WERI-Rb-1 (cell line): ENCODE measurements around the gene PLEKHH2.

Experiments used
- DNase-seq: peaks from one replicate; pipeline ENCODE4 v3.0.0-alpha.2; 2020
- H3K27ac ChIP-seq: fragments of 250-450 bp; sonication (Bioruptor Pico); 2 replicates; pipeline ENCODE4 v1.5.1; 2020; ENCODE audit warnings: mild to moderate bottlenecking, moderate library complexity
- H3K27me3 ChIP-seq: fragments of 250-450 bp; sonication (Bioruptor Pico); 2 replicates; pipeline ENCODE4 v1.5.1; 2021; ENCODE audit warnings: mild to moderate bottlenecking, low read depth, moderate library complexity; ENCODE audit not compliant: insufficient read depth, severe bottlenecking
- H3K36me3 ChIP-seq: fragments of 250-450 bp; sonication (Bioruptor Pico); 2 replicates; pipeline ENCODE4 v1.5.1; 2020; ENCODE audit warnings: mild to moderate bottlenecking, moderate library complexity
- H3K4me3 ChIP-seq: 2 replicates; pipeline ENCODE4 v1.5.1; 2011; ENCODE audit warnings: low read depth, mild to moderate bottlenecking, control low read depth, low read length
- H3K9me3 ChIP-seq: fragments of 250-450 bp; sonication (Bioruptor Pico); 2 replicates; pipeline ENCODE4 v1.5.1; 2021; ENCODE audit warnings: mild to moderate bottlenecking, moderate library complexity; ENCODE audit not compliant: severe bottlenecking
- TF ChIP-seq, protein P1 (sequence below): IDR thresholded peaks from 2 replicates; pipeline ENCODE4 v1.5.1; 2011; ENCODE audit warnings: low read depth, mild to moderate bottlenecking, control low read depth, inconsistent platforms, low read length

The PLEKHH2 gene

DNA sequence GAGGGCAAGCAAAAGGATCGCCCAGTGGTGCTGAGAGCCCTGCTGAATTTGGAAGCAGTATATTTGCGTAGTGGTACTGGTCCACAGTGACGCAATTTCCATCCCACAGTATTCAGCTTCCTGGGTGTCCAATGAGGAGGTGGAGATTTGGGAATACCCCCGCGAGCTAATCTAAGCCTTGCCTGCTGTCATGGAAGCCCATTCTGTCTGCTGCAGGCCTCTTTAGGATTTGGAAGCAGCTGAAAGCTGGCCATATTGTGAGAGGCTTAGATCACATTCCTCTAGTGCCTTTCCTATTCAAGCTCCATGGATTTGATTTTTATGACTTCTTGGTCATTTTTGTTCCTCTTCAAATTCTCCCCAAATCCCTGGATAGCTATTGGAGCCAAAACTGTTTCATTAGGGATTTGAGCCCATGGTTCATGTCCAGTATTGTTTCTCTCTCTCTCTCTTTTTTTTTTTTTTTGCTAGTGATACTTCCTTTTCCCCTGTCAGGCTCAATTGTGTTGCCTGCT, 114.5 kb downstream of the PLEKHH2 start:
- no peaks in the 10 kb centered on the region for H3K9me3 ChIP-seq
- H3K36me3 ChIP-seq = no peaks in the 10 kb centered on the region
- H3K27ac ChIP-seq = no peak overlapping the region
- TF ChIP-seq, protein P1, sequence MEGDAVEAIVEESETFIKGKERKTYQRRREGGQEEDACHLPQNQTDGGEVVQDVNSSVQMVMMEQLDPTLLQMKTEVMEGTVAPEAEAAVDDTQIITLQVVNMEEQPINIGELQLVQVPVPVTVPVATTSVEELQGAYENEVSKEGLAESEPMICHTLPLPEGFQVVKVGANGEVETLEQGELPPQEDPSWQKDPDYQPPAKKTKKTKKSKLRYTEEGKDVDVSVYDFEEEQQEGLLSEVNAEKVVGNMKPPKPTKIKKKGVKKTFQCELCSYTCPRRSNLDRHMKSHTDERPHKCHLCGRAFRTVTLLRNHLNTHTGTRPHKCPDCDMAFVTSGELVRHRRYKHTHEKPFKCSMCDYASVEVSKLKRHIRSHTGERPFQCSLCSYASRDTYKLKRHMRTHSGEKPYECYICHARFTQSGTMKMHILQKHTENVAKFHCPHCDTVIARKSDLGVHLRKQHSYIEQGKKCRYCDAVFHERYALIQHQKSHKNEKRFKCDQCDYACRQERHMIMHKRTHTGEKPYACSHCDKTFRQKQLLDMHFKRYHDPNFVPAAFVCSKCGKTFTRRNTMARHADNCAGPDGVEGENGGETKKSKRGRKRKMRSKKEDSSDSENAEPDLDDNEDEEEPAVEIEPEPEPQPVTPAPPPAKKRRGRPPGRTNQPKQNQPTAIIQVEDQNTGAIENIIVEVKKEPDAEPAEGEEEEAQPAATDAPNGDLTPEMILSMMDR = no peak
- DNase-seq = no peak
- no peak overlapping the region for H3K4me3 ChIP-seq
- H3K27me3 ChIP-seq = no peaks in the 10 kb centered on the region

DNA sequence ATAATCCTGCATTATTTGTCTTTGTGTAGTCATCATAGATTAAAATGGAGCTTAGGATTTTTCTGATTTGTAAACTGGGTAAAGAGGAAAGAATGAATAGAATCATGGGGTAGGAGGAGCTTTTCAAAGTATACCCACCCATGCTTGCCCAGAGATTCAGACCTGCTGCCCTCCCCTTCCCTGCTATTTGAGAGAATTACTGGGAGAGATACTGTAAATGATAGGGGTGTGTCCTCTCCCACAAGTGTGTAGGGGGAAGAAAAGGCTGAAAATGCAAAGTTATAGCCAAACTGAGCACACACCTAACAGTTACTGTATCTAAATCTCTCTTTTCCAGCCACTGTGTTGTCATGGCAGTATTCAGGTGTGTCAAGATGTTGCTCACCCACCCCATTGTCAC, 115.2 kb downstream of the PLEKHH2 start:
- Histone ChIP-seq H3K27me3 (no peaks in the 10 kb centered on the region), H3K27ac (no peak overlapping the region), H3K36me3 (no peaks in the 10 kb centered on the region), H3K9me3 (no peaks in the 10 kb centered on the region), H3K4me3 (no peak overlapping the region)
- no peak for DNase-seq
- TF ChIP-seq, protein P1 = no peak

DNA sequence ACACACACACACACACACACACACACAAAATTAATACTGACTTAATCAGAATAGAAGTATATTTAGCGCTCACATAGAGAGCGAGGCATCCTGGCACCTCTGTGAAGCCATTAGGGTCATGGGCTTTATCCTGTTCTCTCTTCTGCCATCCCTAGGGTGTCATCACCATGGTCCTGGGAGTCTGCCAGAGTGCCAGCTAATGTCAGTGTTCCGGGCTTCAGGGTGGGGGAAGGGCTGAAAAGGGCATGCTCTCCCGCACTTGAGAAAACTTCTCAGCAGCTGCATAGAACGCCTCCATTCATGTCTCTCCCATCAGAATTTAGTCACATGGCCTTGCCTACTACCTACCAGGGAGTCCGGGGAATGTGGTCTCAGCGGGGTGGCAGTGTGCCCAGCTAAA, 117.1 kb downstream of the PLEKHH2 start:
- H3K4me3 ChIP-seq = no peak overlapping the region
- TF ChIP-seq, protein P1 = no peak
- H3K36me3 ChIP-seq = no peaks in the 10 kb centered on the region
- no peak for DNase-seq
- H3K27me3 ChIP-seq = no peaks in the 10 kb centered on the region
- no peak overlapping the region for H3K27ac ChIP-seq
- H3K9me3 ChIP-seq = no peaks in the 10 kb centered on the region

DNA sequence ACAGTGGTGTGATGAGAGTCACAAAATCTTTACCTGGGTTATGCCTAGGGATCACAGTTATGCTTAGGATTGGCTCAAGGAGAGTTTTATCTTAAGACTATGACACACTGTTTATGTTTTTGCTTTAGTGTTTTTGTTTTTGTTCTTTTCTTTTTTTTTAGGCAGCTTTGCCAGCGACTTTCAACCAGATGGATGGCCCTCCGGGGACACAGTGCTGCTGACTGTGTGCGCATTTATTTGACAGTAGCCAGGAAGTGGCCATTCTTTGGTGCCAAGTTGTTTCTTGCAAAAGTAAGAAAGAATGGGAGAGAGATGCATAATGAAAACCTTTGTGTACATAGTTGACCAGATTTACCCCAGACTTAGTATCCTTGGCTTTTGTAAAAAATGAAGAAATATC, 121.7 kb downstream of the PLEKHH2 start:
- Histone ChIP-seq H3K36me3 (no peaks in the 10 kb centered on the region), H3K9me3 (no peaks in the 10 kb centered on the region), H3K27me3 (no peaks in the 10 kb centered on the region), H3K27ac (no peak overlapping the region), H3K4me3 (no peak overlapping the region)
- TF ChIP-seq, protein P1 = no peak
- DNase-seq = no peak

DNA sequence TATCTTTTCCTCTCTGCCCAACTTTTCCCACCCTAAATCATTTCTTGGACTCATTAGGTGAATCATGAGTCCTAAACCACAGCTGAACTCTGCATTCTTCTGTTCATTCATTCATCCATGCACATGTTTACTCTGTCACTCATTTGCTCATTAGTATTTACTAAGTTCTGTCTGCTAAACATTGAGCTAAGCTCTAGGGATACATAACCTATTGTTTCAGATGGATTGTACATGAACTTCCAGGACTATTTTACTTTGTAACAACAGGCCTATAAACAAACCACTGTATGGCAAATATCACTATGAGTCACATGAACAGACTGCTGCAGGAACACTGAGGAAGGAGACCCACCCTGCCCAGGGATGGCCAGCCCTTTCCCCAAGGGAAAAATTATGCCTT, 122.1 kb downstream of the PLEKHH2 start:
- no peak for DNase-seq

DNA sequence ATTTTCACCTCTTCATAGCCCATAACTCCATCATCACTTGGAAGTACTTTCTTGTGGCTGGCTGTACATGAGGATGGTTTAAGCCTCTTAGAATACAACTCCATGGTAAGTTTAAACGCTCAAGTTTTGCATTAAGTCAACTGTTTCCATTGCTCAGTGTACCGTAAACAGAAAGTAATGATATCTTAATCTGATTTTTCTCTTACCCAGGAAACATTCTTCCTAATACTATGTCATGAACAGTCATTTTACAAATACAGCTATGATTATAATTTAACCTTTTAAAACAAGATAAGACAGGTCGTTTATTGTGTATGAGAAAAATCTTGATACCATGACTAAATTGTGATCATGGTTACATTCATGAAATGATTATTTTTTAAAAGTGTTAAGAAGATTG, 125.2 kb downstream of the PLEKHH2 start:
- H3K4me3 ChIP-seq = no peak overlapping the region
- no peak overlapping the region for H3K27ac ChIP-seq
- TF ChIP-seq, protein P1 = no peak
- no peak for DNase-seq
- H3K9me3 ChIP-seq = no peaks in the 10 kb centered on the region
- no peaks in the 10 kb centered on the region for H3K27me3 ChIP-seq
- no peaks in the 10 kb centered on the region for H3K36me3 ChIP-seq

More for the DNA sequence above, 122.1 kb downstream of the PLEKHH2 start:
- no peaks in the 10 kb centered on the region for H3K36me3 ChIP-seq
- no peaks in the 10 kb centered on the region for H3K9me3 ChIP-seq
- H3K27me3 ChIP-seq = no peaks in the 10 kb centered on the region
- TF ChIP-seq, protein P1 = no peak
- H3K4me3 ChIP-seq = no peak overlapping the region
- no peak overlapping the region for H3K27ac ChIP-seq
